ENCODE measurements around the gene SEC22A. TPM values are rescaled to one million over a fixed set of nuclear protein-coding genes. Genes with fewer than 3 reads are reported as not detected.

SEC22A gene
- total and polyA plus RNA-seq, 2 of the 13 experiments (the other 11 are each of a cell fraction or from before 2014, with no cell fraction given) = 14.1 to 17.3 TPM

GRCh38 chr3:123303976-123304560 lies 102.3 kb downstream of the SEC22A start:
- WGBS (ENCODE audit: low lambda C conversion rate) = 27% methylated on average over 13 of the region's 15 CpGs
- Histone ChIP-seq H3K27me3 (ENCODE audit: control insufficient read depth in 1 of 2, insufficient read depth in 2 of 2, low read length in 2 of 2) (peaks cover 1 to 14% of the 10 kb centered on the region in 2 experiments; a peak in 3 of 5 replicates), H3K27ac (ENCODE audit: extremely low read length, insufficient read depth, low read length) (no peak overlapping the region), H4K20me1 (ENCODE audit: insufficient read depth, low read length) (no peaks in the 10 kb centered on the region), H3K4me2 (ENCODE audit: low read depth, low read length) (no peak overlapping the region), H3K36me3 (replicated peaks in 1 of 2; ENCODE audit: control insufficient read depth in 1 of 2, insufficient read depth in 2 of 2, low read length in 2 of 2) (no peaks in the 10 kb centered on the region), H3K9me3 (ENCODE audit: low read length) (no peaks in the 10 kb centered on the region), H3K4me3 (replicated peaks in 1 of 3; ENCODE audit: insufficient read depth in 1 of 3, low read depth in 2 of 3, low read length in 3 of 3) (no peak overlapping the region), H3K9ac (ENCODE audit: insufficient read depth, low read depth, low read length) (no peak overlapping the region), H2AFZ (ENCODE audit: low read length) (no peak overlapping the region), H3K4me1 (ENCODE audit: insufficient read depth, low read length) (no peaks in the 10 kb centered on the region), H3K79me2 (ENCODE audit: insufficient read depth, low read length) (no peaks in the 10 kb centered on the region)
- intact Hi-C loops (cut with micrococcal nuclease; ENCODE audit: unreplicated experiment) (no loop called here), in situ Hi-C loops (cut with HindIII; ENCODE audit: extremely low pct_ligation_motif_present, low pct_unique_long_range_greater_than_20kb) (no loop called here)
- CTCF ChIA-PET (ENCODE audit: low intra/inter-chr PET ratio, low total read pairs) = no interaction called here
- POLR2A ChIA-PET = no interaction called here
- FAIRE-seq = no peak
- ATAC-seq = no peak
- DNase-seq (ENCODE audit: low spot score) = no peak
- BruUV-seq (replicated peaks) = no TSS peak
- TF ChIP-seq GLI4 (CRISPR knock-in tag; IDR thresholded peaks at IDR 0.05; ENCODE audit: borderline replicate concordance) = no peak
- no peak for TF ChIP-seq JARID2 (CRISPR knock-in tag; IDR thresholded peaks at IDR 0.05; ENCODE audit: insufficient replicate concordance)
- no peak for TF ChIP-seq NKX3-1 (CRISPR knock-in tag; IDR thresholded peaks at IDR 0.05)
- TF ChIP-seq HOXA7 (CRISPR knock-in tag; IDR thresholded peaks at IDR 0.05) = no peak
- TF ChIP-seq ZNF562 (CRISPR knock-in tag; IDR thresholded peaks at IDR 0.05; ENCODE audit: borderline replicate concordance) = no peak
- TF ChIP-seq SNAPC4 (CRISPR knock-in tag; IDR thresholded peaks at IDR 0.05) = no peak
- no peak for TF ChIP-seq ZNF549 (CRISPR knock-in tag; IDR thresholded peaks at IDR 0.05)
